SK-N-MC (cell line): Measurements from ENCODE around the gene PAX2.

ENCODE experiments used
- EZH2 ChIP-seq: fragments of 200-600 bp; sonication (generic); IDR thresholded peaks from one replicate; pipeline ENCODE4 v1.6.1; 2017; ENCODE audit warnings: antibody characterized with exemption
- POLR2AphosphoS5 ChIP-seq: IDR thresholded peaks from 2 replicates; pipeline ENCODE4 v1.6.1; 2012; ENCODE audit warnings: mild to moderate bottlenecking, low read depth, low read length, borderline replicate concordance

DNA sequence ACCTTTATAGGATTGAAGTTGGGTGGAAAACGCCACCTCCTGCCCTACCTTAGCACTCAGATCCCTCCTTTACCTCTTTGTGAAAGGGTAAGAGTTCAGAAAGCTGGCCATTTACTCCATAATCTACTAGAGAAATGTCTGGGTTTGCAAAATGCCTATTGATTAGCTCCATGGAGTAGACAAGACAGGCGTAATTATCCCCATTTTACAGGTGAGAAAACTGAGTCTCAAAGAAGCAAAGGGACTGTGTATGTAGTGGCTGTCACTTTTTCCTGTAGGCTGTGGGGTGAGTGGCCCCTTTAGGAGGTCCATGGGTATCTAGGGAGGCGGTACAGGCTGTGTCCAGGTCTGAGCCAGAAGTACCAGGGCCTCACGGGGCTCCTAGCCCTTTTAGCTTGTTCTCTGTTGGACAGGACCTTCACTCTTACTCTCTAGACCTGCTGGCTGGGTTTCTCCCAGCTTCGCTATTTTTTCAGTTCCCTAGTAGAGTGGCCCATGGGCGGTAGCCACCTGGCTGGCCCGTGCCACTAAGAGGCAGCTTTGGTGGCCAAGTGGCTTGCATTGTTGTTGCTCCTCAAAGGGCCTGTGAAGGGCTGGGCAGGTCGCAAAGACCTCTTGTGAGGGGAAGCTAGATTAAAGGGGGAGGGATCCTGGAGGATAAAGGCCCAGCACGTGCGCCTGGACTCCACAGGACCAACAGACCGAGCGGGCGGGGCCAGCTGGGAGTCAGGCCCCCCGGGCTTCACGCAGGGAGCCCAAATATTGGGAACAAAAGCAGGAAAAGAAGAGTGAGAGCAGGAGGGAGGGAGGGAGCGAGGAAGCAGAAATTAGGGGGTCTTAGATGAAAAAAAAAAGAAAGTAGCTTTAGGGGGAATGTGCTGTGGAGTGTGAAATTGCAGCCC, 4.7 kb upstream of the PAX2 start:
- TF ChIP-seq POLR2AphosphoS5 (no peak), EZH2 (no peak)
